Heart left ventricle (tissue), 13 donors: Measurements from ENCODE around the gene GRM5.

ENCODE experiments used
- CTCF ChIP-seq, 12 donors: fragments of 200-600 bp; sonication (generic) in 4 of 12; IDR thresholded peaks; one replicate each; pipeline versions ENCODE4 v1.5.0 to v1.8.0; 2018 to 2022; ENCODE audit warnings: antibody characterized with exemption in 12 of 12, mild to moderate bottlenecking in 5 of 12
- POLR2A ChIP-seq, 2 donors: fragments of 450-650 bp; IDR thresholded peaks; one replicate each; pipeline ENCODE4 v1.6.1; 2017; ENCODE audit warnings: antibody characterized with exemption in 2 of 2, mild to moderate bottlenecking in 2 of 2, moderate library complexity in 2 of 2
- donor health status: ischemic (EF 13 %, LVEDD 7.1; RV severe dilation, severe dysfunction).
- donor health status: DM: no; HTN: yes; CAD: no.
- donor health status: DM: no; HTN: no; CAD: no.
- donor health status: ischemic (EF 25% LVEDD 6.9; RV normal size, moderate dysfunction).
- donor health status: ischemic (EF 25% LVEDD 5.7; RV mildly dilated, moderate dysfunction).
- donor health status: ischemic (EF 35%, LVEDD 5.7; RV mildly dilated, moderate dysfunction).
- donor health status: nonischemic (EF 11% LVEDD 7.7; RV severe dilation, severe dysfunction).
- donor health status: DM: yes; HTN: yes; CAD: no.
- donor health status: PGD.
- donor health status: ischemic (EF 29% LVEDD 5.4; RV normal size, mild dysfunction).
- donor health status: nonischemic (EF 23%, LVEDD 6.1; RV moderate dilation, normal function).

GRCh38 chr11:88544656-88545280 lies 521.0 kb downstream of the GRM5 start:
- TF ChIP-seq CTCF (IDR thresholded peaks at IDR 0.05) (peak in 1 of 12 donors; percentile 14), POLR2A (IDR thresholded peaks at IDR 0.05) (no peak)
